ENCODE data around the gene TXLNB. TPM values are rescaled to one million over a fixed set of nuclear protein-coding genes. Genes with fewer than 3 reads are reported as not detected.

Gene TXLNB
- total and polyA plus RNA-seq, 4 donors: 0.15 to 0.23 (median 0.17) TPM; not detected in 1

DNA sequence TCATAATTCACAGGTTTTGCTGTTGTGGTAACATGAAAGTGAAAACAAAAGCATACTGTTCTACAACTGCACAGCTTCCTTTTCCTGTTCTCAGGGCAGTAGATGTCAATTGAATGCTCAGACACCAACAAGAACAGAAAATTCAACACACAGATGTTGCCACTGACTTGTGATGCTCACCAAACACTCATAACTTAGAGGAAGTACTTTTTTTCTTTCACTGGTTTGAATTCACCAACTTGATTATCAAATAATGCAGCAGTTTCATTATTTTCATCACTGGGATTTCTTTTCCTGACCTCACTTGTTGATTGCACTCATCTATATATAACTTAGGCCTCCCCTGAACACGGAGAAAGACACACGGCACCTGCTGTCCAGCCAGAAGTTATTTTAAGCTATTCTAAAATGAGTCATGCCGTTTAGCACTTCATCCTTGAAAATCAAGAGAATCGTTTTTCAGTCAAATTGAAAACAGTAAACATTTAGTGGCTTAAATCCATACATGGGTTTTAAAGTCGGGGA, 949 bp downstream of the TXLNB start:
- H3K4me3 ChIP-seq (ENCODE audit: low read depth in 1 of 3, low read length in 3 of 3): no peak overlapping the region
- no peak for DNase-seq (ENCODE audit: low spot score)
- no peaks in the 10 kb centered on the region for H3K36me3 ChIP-seq (ENCODE audit: control insufficient read depth in 4 of 4, insufficient read depth in 3 of 4, low read depth in 1 of 4, low read length in 3 of 4)
- TF ChIP-seq, protein P1, sequence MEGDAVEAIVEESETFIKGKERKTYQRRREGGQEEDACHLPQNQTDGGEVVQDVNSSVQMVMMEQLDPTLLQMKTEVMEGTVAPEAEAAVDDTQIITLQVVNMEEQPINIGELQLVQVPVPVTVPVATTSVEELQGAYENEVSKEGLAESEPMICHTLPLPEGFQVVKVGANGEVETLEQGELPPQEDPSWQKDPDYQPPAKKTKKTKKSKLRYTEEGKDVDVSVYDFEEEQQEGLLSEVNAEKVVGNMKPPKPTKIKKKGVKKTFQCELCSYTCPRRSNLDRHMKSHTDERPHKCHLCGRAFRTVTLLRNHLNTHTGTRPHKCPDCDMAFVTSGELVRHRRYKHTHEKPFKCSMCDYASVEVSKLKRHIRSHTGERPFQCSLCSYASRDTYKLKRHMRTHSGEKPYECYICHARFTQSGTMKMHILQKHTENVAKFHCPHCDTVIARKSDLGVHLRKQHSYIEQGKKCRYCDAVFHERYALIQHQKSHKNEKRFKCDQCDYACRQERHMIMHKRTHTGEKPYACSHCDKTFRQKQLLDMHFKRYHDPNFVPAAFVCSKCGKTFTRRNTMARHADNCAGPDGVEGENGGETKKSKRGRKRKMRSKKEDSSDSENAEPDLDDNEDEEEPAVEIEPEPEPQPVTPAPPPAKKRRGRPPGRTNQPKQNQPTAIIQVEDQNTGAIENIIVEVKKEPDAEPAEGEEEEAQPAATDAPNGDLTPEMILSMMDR (IDR thresholded peaks at IDR 0.05; ENCODE audit: low read depth, low read length, missing input control): no peak
- TF ChIP-seq SP1 (IDR thresholded peaks at IDR 0.05) (peak; percentile 61), GABPA (IDR thresholded peaks at IDR 0.05 in 1 of 2, conservative IDR thresholded peaks at IDR 0.05 in 1 of 2) (no peak), JUND (IDR thresholded peaks at IDR 0.05) (peak in 1 of 2 donors; percentile 27), RAD21 (IDR thresholded peaks at IDR 0.05) (peak; percentile 18 to 21), EGR1 (IDR thresholded peaks at IDR 0.05; ENCODE audit: low read depth in 2 of 2) (no peak), HNF4G (IDR thresholded peaks at IDR 0.05) (no peak), NR2F2 (IDR thresholded peaks at IDR 0.05) (no peak), TAF1 (conservative IDR thresholded peaks at IDR 0.05) (no peak), RXRA (IDR thresholded peaks at IDR 0.05) (no peak), YY1 (IDR thresholded peaks at IDR 0.05) (no peak), HNF4A (conservative IDR thresholded peaks at IDR 0.05) (no peak)
- TF ChIP-seq, protein P2, sequence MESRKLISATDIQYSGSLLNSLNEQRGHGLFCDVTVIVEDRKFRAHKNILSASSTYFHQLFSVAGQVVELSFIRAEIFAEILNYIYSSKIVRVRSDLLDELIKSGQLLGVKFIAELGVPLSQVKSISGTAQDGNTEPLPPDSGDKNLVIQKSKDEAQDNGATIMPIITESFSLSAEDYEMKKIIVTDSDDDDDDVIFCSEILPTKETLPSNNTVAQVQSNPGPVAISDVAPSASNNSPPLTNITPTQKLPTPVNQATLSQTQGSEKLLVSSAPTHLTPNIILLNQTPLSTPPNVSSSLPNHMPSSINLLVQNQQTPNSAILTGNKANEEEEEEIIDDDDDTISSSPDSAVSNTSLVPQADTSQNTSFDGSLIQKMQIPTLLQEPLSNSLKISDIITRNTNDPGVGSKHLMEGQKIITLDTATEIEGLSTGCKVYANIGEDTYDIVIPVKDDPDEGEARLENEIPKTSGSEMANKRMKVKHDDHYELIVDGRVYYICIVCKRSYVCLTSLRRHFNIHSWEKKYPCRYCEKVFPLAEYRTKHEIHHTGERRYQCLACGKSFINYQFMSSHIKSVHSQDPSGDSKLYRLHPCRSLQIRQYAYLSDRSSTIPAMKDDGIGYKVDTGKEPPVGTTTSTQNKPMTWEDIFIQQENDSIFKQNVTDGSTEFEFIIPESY (IDR thresholded peaks at IDR 0.05): no peak
- TF ChIP-seq, protein P3, sequence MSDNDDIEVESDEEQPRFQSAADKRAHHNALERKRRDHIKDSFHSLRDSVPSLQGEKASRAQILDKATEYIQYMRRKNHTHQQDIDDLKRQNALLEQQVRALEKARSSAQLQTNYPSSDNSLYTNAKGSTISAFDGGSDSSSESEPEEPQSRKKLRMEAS (IDR thresholded peaks at IDR 0.05): no peak
- TF ChIP-seq, protein P4, sequence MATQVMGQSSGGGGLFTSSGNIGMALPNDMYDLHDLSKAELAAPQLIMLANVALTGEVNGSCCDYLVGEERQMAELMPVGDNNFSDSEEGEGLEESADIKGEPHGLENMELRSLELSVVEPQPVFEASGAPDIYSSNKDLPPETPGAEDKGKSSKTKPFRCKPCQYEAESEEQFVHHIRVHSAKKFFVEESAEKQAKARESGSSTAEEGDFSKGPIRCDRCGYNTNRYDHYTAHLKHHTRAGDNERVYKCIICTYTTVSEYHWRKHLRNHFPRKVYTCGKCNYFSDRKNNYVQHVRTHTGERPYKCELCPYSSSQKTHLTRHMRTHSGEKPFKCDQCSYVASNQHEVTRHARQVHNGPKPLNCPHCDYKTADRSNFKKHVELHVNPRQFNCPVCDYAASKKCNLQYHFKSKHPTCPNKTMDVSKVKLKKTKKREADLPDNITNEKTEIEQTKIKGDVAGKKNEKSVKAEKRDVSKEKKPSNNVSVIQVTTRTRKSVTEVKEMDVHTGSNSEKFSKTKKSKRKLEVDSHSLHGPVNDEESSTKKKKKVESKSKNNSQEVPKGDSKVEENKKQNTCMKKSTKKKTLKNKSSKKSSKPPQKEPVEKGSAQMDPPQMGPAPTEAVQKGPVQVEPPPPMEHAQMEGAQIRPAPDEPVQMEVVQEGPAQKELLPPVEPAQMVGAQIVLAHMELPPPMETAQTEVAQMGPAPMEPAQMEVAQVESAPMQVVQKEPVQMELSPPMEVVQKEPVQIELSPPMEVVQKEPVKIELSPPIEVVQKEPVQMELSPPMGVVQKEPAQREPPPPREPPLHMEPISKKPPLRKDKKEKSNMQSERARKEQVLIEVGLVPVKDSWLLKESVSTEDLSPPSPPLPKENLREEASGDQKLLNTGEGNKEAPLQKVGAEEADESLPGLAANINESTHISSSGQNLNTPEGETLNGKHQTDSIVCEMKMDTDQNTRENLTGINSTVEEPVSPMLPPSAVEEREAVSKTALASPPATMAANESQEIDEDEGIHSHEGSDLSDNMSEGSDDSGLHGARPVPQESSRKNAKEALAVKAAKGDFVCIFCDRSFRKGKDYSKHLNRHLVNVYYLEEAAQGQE (IDR thresholded peaks at IDR 0.05): no peak
- TF ChIP-seq, protein P5, sequence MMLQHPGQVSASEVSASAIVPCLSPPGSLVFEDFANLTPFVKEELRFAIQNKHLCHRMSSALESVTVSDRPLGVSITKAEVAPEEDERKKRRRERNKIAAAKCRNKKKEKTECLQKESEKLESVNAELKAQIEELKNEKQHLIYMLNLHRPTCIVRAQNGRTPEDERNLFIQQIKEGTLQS (IDR thresholded peaks at IDR 0.05): no peak
- H3K27ac ChIP-seq (ENCODE audit: low read depth in 1 of 2, low read length in 2 of 2): peak overlapping the region; percentile 45 to 62
- no peaks in the 10 kb centered on the region for H3K27me3 ChIP-seq (ENCODE audit: control insufficient read depth in 4 of 4, insufficient read depth in 4 of 4, low read length in 3 of 4)
- 53% methylated on average over 5 of the region's 5 CpGs for WGBS
- no peaks in the 10 kb centered on the region for H3K4me1 ChIP-seq (ENCODE audit: control insufficient read depth in 4 of 4, insufficient read depth in 4 of 4, low read length in 3 of 4)
- H3K9ac ChIP-seq (ENCODE audit: low read depth in 1 of 2, low read length in 2 of 2): peak overlapping the region in 1 of 2 donors; percentile 8
- H3K9me3 ChIP-seq (ENCODE audit: control insufficient read depth in 4 of 4, low read length in 3 of 4): no peaks in the 10 kb centered on the region

All from liver (tissue), 9 donors.